ENCODE data around the gene PTGR3.

The PTGR3 gene

DNA sequence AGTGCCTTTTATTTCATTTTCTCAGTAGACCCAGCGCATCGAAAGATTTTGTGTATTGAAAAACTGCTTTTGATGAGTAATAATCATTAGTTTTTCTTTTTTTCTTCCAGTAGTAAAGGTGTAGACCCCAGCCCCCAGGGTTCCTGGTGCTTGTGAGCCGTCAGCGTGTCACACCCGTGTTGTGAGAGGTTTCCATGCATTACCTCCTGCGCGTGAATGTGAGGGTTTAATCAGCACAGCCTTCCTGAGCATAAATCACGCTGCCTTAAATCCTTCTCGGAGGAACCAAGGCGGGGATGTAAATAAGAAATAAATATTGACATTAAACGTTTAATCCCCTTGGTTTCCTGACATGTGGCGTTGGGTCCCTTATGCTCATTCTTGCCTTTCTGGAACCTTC is 26.0 kb upstream of the PTGR3 start:
- no peak for DNase-seq

DNA sequence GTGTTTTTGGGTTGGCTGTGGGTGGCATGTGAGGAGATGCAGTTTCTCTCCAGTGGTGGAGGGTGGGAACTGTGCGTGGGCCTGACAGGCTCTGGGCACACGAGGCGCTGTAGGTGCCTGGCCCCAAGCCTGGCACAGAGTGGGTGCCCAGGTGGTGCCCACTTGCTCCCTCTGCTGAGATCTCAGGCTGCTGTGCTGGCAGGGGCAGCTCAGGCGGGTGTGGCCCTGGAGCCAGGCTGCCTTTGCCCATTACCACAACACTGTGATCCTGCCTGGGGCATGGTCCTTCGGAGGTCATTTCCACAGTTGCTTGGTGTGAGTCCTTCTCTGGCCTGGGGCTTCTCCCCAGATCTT is 22.1 kb upstream of the PTGR3 start:
- DNase-seq = no peak

DNA sequence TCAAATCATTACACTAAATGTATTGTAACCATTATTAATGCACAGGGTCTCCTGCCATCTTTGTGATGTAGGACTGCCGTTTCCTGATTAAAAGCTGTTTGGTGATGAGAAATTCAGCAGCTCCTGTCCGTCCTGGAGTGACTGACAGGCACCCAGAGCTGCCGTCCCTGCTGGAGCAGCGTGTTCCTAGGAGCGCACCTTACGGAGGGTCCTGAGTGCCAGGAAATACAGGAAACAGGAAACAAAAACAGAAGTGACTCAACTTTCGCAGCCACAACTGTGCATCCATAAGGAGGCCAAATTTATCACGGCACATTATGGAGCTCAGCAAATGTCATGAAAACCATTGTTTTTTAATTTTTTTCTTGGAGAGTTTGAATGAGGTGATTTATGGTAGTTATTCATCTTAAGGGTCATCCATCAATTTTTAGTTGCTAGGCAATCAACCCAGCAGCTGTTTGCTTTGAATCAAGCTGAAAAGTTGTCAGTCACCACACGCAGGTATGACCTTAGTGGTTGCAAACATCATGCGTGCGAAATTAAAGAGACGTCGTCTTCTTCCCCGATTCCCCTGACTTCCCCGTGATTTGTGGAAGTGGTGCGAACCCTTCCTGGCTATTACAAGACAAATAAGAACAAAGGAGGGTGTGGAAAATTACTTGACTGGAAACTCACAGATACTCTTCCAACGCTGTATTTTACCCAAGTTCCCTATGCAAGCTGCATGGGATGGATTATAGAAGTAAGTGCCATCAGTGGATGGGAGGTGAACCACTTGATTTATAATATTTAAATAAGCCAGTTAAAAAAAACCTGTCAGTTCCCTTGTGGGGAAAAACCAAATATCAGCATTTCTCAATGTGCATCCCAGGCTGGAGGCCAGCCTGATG is 21.5 kb upstream of the PTGR3 start:
- DNase-seq = no peak

DNA sequence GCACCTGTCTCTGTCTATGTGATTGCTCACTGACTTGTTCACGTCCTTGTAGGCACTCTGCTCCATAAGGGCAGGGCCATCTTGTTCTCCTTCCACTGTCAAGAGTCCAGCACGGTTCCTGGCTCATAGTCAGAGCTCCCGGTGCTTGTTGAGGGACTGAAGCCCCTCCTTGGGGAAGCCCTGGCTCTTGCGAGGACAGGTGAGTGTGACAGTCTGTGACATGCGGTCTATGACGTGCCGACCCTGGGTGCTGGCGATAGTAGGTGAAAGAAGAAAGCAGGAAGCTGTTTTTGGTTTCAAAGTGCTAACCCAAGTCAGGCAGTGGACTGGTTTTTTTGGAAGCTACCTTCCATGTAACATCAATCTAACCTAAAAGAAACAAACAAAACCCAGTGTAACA is 20.5 kb upstream of the PTGR3 start:
- DNase-seq = no peak

DNA sequence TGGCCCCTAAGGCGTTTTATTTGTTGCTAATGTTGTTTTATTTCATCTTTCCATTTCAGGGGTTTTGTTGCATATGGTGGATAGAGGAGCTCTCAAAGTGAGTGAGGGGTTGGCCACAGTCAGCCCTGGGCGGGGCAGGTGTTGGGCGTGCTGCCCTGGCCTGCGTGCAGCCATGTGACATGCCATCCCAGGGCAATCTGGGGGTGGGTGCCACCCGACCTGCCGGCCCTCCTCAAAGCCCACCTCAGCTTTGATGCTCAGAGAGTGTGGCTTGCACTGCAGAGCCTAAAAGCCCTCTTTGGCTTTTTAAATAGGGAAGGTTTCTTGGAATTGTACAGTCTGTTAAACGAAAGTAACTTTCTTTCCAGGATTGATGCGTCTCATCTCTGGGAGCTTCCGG is 20.0 kb upstream of the PTGR3 start:
- DNase-seq = no peak

DNA sequence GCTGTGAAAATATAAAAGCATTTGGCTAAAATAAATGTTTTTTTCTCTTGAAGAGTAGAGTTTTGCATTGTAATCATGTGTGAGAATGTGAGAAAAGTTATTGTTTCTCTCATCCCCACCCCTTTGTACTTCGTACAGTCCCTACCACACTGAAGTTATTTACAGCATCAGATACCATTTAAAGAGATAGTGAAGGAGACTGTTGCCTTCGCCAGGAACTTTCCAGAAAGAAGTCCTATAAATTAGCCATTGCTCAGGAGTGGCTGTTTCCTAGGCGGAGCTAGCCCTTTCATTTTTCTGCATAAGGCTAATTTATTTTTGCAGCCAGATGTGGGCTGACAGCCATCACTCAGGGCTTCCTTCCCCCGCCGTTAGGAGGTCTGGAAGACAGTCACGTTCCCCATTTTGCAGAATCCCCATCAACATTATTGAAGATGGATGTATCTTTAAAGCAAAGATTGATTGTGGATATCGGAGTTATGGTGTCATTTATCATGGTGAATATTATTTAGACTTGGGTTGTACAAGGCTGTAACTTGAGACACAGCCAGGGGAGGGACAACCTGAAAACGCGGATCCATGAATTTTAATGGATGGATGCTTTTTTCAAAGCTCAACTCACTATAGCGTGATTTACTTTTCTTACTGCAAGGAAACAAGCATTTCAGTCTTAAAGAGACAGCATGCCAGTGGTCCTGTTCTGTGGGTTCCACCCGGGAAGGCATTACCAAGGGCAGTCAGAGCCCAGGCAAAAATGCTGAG is 18.8 kb upstream of the PTGR3 start:
- no peak for DNase-seq

DNA sequence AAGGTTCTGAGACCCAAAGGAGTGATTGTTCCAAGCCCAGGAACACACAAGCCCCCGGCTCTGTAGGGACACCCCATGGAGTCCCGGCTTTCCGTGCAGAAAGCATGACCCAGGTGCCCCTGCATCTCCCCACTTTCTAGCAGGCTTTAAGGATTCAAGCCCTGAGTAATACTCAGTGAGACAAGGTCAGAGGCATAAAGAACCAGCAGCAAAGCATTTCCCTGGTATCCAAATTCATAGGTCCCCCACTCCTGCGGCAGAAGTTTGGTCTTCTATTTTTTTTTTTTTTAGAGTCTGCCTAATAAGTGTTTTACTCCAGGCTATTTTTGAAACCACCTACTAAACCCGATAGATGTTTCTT is 18.0 kb upstream of the PTGR3 start:
- no peak for DNase-seq

DNA sequence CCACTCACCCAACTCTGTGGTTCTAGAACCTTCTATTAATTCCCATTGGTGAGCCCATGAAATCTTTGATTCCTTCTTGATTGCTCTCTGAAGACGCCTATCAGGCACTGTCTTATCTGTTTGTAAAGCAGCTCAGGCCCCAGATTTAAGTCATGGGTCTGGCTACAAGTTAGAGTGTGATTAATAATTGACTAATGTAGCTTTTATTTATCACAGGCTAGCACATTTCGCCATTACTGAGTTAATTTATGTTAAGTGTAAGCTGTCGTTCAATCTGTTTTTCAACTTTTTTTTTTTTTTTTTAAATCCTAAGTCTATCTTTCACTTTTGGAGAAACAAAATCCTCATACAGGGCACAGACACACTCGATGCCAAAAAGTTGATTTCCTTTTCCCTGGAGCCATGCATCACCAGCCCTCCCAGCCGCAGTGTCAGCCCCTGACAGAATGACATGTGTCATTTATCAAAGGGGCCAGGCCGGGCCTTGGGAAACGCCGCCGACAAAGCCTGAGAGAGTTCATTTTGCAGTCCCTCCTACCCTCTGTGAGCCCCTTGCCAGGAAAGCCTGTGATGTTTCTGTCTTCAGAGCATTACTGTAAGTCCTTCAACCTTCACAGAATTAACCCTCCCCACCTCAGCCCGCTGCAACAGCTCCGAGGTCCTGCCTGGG is 17.5 kb upstream of the PTGR3 start:
- no peak for DNase-seq

DNA sequence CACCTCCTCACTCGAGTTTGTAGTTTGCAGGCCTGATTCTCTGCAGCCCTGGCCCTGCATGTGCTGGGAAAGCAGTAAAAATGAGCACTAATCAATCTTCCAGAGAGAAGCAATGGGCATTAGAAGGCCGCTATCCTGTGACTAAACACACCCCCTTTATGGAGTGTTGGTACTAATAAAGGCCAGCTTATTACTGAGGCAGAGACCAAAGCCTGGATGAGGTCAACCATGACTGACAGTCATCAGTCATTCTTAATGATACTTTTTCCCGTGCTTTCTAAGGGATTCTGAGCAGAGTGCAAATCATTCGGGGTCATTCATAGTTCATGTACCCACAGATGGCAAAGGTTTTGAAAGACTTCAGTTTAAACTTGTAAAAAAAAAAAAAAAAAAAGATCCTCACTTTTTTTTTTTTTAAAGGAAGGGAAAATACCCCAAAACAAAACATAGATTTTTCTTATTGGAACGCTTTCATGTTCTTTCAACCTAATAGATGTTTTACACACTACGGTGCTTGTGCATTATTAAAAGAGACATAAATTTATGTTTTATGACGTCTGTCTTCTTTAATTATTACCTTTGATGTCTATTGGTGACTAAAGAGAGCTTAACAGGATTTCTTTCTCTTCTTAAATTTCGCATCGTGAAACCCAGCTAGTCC is 14.9 kb upstream of the PTGR3 start:
- DNase-seq = no peak

DNA sequence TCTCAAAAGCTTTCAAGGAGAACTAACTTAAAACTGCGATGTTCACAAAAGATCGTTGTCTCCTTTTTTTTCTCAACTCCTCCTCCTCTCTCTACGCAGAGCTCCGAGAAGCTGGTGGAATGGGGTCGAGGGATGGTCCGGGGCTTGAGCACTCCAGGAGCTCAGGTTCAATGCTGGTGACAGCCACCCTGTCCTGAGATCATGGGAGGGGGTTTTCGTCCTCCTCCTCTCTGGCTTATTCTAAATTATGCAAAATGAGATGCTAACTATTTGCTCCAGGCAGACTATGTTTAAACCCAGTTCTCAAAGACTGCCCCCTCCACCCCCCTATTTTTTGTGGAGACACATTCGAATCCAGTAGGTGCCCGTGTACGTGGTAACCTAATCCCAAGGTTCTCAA is 13.5 kb upstream of the PTGR3 start:
- no peak for DNase-seq

DNA sequence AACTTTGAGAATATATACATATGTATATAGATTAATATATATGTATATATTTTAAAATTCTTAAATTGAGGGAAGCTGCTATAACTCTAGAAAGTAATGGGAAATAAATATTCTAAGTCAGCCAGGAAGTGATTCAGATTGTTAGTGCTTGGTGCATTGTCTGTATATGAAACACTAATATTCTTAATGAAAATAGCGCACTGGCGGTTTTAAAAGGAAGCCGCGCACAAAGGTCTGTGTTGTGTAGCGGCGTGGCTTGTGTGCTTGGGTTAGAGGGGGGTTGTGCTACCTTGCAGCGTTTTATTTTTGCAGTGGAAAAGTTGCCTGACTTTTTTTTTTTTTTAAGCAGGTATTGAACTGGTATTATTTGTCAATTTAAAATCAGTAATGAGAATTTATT is 13.0 kb upstream of the PTGR3 start:
- DNase-seq = no peak

DNA sequence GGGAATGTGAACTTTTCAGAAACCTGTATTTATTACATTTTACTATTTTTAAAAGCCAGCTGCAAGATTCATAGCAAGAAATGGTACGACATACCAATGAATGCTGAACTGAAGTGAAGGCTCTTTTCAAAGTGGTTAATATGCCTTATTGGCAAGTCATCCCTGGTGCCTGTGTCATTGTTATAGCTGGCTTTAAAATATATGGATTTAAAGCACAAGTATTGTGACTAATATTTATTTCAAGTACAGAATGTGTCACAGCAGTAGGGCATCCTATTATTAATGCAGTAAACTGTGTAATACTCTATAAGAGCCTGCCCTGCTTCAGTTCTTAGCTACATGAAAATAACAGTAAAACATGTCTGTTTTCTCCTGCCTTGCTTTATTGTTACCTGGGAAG is 12.5 kb upstream of the PTGR3 start:
- no peak for DNase-seq

DNA sequence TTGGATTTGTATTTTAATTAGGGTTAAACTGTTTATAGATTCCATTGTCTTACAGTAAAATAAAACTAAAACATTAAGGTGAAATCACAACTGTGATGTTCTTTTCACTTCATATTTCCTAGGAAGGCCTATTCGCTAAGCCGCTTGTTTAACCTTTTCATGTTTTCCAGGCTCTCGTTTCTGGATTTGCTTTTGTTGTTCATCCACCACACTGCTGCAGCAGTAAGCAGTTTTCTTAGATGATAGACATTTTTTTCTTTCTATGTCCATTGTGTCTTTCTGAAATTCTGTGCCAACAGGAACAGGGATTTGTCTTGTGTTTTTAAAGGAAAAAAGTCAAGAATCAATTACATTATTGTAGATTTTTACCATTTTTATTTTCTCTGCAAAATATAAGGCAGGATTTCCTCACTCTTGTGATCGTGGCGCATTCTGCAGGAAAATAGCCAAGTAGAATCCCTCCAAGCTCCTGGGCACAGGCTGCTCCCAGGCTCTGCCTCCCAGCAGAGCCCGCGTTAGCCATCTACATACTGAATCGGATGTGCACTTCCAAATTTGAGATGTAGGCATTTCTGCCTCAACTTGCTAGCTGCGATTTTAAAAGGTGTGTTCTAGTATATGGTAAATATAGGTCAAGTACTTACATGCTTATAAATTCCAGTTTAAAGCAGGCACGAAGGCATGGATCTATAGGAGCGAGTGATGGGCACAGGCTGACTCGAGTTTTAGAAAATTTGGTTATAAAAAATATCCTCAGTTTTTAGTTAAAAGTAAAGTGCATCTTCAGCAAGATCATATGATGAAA is 11.8 kb upstream of the PTGR3 start:
- DNase-seq = no peak

DNA sequence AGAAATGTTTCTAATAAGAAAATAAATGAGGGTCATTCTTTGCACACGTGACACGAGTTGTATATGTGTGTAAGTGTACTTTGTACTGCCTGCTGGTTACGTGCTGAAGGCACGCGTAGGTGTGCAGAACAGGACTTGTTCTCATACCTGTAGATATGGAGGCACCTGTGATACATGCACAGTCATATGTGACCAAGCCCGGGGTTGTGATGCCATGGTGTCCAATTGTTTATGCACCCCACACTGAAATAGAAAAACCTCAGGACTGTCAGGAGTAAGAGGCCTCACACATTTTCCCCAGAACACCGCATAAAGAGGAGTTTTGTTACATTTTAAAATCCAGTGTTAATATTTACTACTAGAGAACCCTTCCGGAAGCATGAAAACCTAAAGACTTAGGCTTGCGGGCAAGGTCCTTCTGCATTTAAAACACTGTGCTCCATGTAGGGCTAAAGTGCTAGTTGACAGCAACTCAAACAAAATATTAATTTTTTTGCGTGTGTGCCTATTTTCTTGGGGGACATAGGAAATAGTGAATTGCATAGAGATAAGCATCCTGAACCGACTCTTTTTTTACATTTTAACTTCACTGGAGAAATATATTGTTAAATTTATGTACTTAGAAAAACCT is 10.9 kb upstream of the PTGR3 start:
- no peak for DNase-seq

DNA sequence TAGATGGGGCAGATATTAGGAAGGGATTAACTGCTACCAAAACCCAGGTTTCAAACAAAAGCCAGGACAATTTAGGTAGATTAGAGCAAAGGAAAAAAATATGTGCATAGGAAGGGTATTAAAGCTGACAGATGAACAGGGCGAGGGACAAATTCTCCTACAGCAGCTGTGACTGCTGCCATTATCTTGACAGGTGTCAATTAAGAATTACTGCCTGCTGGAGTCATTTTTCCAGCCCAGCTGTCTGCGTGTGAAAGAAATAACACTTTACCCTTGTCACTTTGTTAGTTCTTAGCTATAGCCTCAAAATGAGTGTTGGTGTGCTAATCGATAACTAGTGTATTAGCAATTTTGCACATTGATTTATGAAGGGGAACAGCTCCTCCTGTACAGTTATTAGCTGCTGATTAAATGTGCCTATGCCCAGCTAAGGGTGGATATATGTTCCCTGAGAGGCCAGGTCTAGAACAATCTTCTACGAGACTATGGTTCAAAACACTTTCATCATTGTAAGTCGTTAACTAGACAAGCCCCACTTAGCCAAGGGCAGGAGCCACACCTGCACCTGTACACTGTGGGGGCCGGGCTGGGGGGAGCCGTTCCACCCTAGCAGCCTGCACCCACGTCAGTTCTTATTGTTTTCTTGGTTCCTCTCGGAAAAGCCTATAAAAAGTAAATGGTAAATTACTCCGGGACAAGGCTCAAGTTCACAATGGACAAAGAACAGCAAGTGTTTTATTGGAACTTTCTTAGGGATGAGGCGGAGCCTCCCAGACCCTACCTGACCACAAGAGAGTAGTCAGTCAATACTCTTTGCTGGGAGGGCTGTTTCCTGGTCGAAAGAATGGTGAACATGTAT is 9.4 kb upstream of the PTGR3 start:
- no peak for DNase-seq

DNA sequence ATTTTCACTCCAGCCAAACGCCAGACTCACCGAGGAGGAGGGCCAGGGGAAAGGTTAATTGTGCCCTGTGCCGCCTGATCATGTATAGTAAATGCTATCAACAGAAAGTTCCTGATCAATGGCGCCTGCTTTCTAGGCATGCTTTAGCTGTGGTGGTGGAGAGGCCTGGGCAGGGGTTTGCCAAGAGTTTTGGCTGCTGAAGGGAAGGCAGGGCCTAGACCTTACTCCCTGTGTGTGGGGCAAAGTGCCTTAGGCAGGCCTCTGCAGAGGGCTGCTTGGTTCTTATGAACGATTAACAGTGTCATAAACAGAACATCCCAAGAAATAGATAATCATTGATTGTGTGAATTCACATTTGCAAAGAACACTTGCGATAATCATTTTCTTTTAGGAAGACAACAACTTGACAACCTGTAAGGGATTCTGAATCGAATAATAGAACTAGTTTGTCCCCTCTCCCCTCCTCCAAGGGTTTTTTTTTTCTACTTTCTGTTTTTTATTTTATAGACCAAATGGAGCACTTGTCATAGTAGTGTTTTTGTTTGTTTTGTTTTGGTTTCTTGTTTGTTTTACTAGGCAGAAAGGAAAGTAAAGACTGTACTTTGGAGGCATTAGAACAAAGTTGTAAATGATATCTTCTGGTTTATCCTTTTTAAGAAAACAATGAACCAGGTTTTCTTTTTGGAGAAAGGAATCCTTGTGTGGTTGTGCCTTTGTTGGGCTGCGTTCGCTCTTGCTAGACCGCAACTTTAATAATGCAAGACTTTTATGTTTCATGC is 8.2 kb upstream of the PTGR3 start:
- no peak for DNase-seq

DNA sequence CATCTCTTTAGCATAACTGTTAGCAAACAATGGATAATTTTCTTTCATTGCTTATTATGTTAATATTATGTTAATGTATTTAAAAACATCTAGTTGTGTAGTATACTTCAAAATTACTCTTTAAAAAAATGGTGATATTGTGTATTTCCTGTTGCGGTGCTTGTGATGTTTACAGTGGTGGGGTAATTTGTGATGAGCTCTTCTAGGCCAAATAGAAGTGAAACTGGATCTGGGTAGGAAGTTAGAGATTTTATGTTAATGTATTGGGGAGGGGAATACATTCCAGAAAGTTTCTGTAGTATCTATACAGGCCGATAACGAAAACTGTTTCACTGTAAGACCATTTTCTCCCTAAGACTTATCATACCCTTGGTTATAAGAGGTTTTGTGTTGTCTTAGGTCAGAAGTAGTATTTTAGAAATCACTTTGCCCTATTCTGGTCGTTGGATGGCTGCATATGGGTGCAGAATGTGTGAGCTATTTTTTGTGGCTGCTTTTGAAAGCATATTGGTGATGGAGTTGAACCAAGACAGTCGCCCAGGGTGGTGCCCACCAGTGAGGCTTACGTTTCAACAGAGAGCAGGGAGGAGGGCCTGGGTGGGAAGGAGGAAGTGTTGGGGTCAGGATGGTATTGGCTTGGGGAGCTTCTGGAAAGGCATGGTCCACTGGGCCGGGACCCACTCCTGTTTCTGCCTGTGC is 7.4 kb upstream of the PTGR3 start:
- no peak for DNase-seq

DNA sequence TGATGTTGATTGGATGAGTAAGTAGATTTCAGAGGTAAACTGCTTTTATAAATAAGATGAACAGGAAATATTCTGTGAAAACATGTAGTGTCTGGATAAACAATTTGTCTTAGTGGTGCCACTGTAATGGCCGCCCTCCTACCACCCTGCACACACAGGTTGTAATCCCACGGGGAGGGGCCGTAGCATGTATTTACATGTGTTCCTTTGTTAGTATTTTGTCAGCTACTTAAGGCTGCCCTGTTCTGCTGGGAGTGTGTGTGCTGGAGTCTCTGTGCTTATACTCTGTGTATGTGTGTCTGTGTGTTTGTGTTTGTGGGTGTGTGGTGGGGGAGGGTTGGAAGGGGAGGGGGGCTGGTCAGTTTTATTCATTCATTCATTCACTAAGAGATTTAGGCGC is 6.7 kb upstream of the PTGR3 start:
- DNase-seq = no peak

DNA sequence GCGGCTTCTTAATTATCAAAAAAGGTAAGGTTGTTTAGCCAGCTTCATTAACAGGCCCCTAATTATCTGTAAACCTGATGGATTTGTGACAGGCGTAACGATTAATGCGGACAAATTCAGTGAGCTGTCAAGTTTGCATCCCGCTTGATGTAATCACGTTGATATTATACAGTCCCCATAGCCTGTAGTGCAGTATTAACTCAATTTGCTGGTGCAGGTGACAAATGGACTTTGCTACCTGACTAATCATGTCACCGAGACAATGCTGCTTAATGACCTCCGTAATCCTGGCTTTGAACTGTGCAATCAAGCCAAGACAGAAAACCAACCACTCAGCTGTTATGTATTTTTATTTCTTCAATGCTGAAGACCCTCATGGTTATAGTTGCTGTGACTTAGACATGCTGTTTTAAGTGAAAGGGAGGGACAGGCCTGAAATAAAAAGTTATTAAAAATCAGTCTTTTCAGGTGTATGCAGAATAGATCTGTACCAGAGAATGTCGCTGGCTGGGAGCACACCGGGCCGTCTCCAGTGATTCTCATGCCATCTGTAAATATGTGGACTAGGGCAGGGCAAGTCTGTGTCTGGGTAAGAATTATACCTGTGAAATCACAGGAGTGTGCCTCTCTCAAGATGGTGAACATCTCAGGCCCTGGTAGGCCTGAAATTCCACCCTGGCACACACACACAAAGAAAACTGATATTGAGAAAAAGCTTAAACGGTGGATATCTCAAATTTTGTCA is 6.0 kb upstream of the PTGR3 start:
- DNase-seq = no peak
